Measurements from ENCODE around the gene ZBTB20. TPM values are rescaled to one million over a fixed set of nuclear protein-coding genes. Genes with fewer than 3 reads are reported as not detected.

The ZBTB20 gene
- total RNA-seq, 1 donor from 2014 or later: 66.4 TPM

- no peak overlapping the region for H3K27ac ChIP-seq
- H3K4me3 ChIP-seq: no peak overlapping the region
- H3K4me1 ChIP-seq: peaks cover 7% of the 10 kb centered on the region
- DNase-seq (no peak), ATAC-seq (no peak)
- TF ChIP-seq, protein P1, sequence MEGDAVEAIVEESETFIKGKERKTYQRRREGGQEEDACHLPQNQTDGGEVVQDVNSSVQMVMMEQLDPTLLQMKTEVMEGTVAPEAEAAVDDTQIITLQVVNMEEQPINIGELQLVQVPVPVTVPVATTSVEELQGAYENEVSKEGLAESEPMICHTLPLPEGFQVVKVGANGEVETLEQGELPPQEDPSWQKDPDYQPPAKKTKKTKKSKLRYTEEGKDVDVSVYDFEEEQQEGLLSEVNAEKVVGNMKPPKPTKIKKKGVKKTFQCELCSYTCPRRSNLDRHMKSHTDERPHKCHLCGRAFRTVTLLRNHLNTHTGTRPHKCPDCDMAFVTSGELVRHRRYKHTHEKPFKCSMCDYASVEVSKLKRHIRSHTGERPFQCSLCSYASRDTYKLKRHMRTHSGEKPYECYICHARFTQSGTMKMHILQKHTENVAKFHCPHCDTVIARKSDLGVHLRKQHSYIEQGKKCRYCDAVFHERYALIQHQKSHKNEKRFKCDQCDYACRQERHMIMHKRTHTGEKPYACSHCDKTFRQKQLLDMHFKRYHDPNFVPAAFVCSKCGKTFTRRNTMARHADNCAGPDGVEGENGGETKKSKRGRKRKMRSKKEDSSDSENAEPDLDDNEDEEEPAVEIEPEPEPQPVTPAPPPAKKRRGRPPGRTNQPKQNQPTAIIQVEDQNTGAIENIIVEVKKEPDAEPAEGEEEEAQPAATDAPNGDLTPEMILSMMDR (IDR thresholded peaks at IDR 0.05): no peak
- no peaks in the 10 kb centered on the region for H3K27me3 ChIP-seq (ENCODE audit: low read depth)
- intact Hi-C loops (cut with DNase I): no loop called here
- H3K36me3 ChIP-seq: no peaks in the 10 kb centered on the region
- no peaks in the 10 kb centered on the region for H3K9me3 ChIP-seq
Measured at GRCh38 chr3:114608293-114608692, 538.8 kb downstream of the ZBTB20 start.

GRCh38 chr3:114606336-114606735, 540.8 kb downstream of the ZBTB20 start:
- Histone ChIP-seq H3K9me3 (no peaks in the 10 kb centered on the region), H3K27ac (no peak overlapping the region), H3K4me3 (no peak overlapping the region), H3K27me3 (ENCODE audit: low read depth) (no peaks in the 10 kb centered on the region), H3K36me3 (no peaks in the 10 kb centered on the region), H3K4me1 (peaks cover 7% of the 10 kb centered on the region)
- DNase-seq (no peak), ATAC-seq (no peak)
- TF ChIP-seq, protein P1 (IDR thresholded peaks at IDR 0.05): no peak
- intact Hi-C loops (cut with DNase I): no loop called here

DNA sequence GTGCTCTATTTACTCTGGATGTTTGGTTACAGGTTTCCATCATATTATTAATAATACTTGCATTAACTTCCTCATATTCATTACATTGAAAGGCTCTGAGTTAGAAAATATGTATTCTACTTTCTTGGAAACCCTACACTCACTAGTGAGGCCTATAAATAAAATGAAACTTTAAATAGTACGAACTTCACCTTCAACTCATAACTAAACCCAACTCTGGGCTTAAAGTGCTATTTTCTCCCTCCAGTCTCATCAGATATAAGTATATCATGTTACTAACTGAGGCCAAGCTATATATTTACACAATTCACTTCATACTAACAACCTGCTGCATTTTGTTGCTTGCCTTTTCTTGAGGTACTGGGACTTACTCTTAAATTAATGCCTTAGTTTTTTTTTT, 546.5 kb downstream of the ZBTB20 start:
- no peak for DNase-seq
- Histone ChIP-seq H3K27ac (no peak overlapping the region), H3K36me3 (no peaks in the 10 kb centered on the region), H3K27me3 (ENCODE audit: low read depth) (no peaks in the 10 kb centered on the region), H3K4me1 (no peaks in the 10 kb centered on the region), H3K9me3 (no peaks in the 10 kb centered on the region), H3K4me3 (no peak overlapping the region)
- TF ChIP-seq, protein P1 (IDR thresholded peaks at IDR 0.05): no peak
- intact Hi-C loops (cut with DNase I): no loop called here
- no peak for ATAC-seq

DNA sequence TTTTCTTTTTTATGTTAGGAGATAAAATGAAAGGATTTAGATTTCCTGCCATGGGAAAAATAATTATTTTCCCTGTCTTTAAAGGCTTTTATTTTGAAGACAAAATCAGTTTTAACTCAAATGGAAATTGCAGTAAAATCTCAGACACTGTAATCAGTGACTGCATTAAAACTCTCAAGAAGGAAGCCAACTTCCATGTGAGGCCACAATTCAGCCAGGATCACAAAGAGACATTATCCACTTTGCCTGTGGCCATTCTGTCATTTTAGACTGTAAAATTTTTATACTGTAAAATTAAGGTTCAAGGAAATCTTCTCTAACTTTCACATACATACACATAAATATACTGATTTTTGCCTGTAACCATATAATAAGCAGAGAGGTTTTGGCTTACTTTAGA, 549.2 kb downstream of the ZBTB20 start:
- Histone ChIP-seq H3K4me3 (no peak overlapping the region), H3K27ac (no peak overlapping the region), H3K36me3 (no peaks in the 10 kb centered on the region), H3K9me3 (no peaks in the 10 kb centered on the region), H3K4me1 (no peaks in the 10 kb centered on the region), H3K27me3 (ENCODE audit: low read depth) (no peaks in the 10 kb centered on the region)
- TF ChIP-seq, protein P1 (IDR thresholded peaks at IDR 0.05): no peak
- intact Hi-C loops (cut with DNase I): no loop called here
- no peak for ATAC-seq
- DNase-seq: no peak

GRCh38 chr3:114597012-114597411, 550.1 kb downstream of the ZBTB20 start:
- intact Hi-C loops (cut with DNase I): no loop called here
- Histone ChIP-seq H3K4me3 (no peak overlapping the region), H3K9me3 (no peaks in the 10 kb centered on the region), H3K36me3 (no peaks in the 10 kb centered on the region), H3K4me1 (no peaks in the 10 kb centered on the region), H3K27me3 (ENCODE audit: low read depth) (no peaks in the 10 kb centered on the region), H3K27ac (no peak overlapping the region)
- TF ChIP-seq, protein P1 (IDR thresholded peaks at IDR 0.05): no peak
- DNase-seq (no peak), ATAC-seq (no peak)

DNA sequence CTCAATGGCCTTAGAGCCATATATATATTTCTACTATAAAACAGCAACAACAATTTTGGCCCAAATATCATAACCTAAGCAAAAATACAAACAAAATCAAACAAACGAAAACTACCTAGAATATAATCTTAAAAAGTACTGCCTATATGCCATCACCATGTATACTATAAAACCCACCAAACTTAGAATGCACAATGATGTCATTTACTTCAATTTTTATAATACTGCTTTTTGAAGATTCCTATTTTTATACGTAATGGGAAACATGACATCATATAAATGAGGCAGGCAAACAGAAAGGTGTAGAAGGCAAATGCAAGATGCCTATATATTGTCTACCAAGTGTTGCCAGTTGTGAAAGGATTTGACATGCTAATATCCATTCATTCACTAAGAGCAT, 550.9 kb downstream of the ZBTB20 start:
- Histone ChIP-seq H3K27me3 (ENCODE audit: low read depth) (no peaks in the 10 kb centered on the region), H3K36me3 (no peaks in the 10 kb centered on the region), H3K9me3 (no peaks in the 10 kb centered on the region), H3K27ac (no peak overlapping the region), H3K4me3 (no peak overlapping the region), H3K4me1 (no peaks in the 10 kb centered on the region)
- intact Hi-C loops (cut with DNase I): no loop called here
- no peak for ATAC-seq
- TF ChIP-seq, protein P1 (IDR thresholded peaks at IDR 0.05): no peak
- no peak for DNase-seq
